Endodermal cell (in vitro differentiated cells): ENCODE data around the gene CHAT. TPM values are rescaled to one million over a fixed set of nuclear protein-coding genes. Genes with fewer than 3 reads are reported as not detected.

Experiments used
- DNase-seq: peaks from one replicate; pipeline ENCODE4 v3.0.0-alpha.2; 2017
- H3K27ac ChIP-seq: 2 replicates; pipeline ENCODE4 v1.5.1; 2013; ENCODE audit warnings: mild to moderate bottlenecking, low read depth, low read length, moderate library complexity
- H3K27me3 ChIP-seq: 2 replicates; pipeline ENCODE4 v1.6.1; 2013; ENCODE audit warnings: mild to moderate bottlenecking, low read length, moderate library complexity; ENCODE audit not compliant: insufficient read depth, control insufficient read depth, poor library complexity, severe bottlenecking
- H3K36me3 ChIP-seq: 2 replicates; pipeline ENCODE4 v1.7.0; 2013; ENCODE audit warnings: mild to moderate bottlenecking, low read length, moderate library complexity; ENCODE audit not compliant: control insufficient read depth, insufficient read depth
- H3K4me1 ChIP-seq: one replicate; pipeline ENCODE4 v1.7.0; 2013; ENCODE audit warnings: low read length; ENCODE audit not compliant: control insufficient read depth, insufficient read depth
- H3K4me3 ChIP-seq: 2 replicates; pipeline ENCODE4 v1.5.1; 2013; ENCODE audit warnings: mild to moderate bottlenecking, low read length, moderate library complexity
- H3K9ac ChIP-seq: 2 replicates; pipeline ENCODE4 v1.6.1; 2013; ENCODE audit warnings: mild to moderate bottlenecking, low read length, moderate library complexity; ENCODE audit not compliant: poor library complexity, severe bottlenecking; ENCODE audit errors: extremely low read depth
- H3K9me3 ChIP-seq: 2 replicates; pipeline ENCODE4 v1.6.1; 2013; ENCODE audit warnings: mild to moderate bottlenecking, low read length, moderate library complexity; ENCODE audit not compliant: control insufficient read depth
- H3K27ac Mint-ChIP-seq: 2 replicates; pipeline ENCODE4 v1.8.0; 2020; ENCODE audit warnings: mixed read lengths
- H3K27me3 Mint-ChIP-seq: 2 replicates; pipeline ENCODE4 v1.8.0; 2021; ENCODE audit warnings: mild to moderate bottlenecking, mixed read lengths; ENCODE audit not compliant: insufficient read depth
- H3K36me3 Mint-ChIP-seq: 2 replicates; pipeline ENCODE4 v1.8.0; 2020; ENCODE audit warnings: low read depth, mixed read lengths
- H3K4me1 Mint-ChIP-seq: 2 replicates; pipeline ENCODE4 v1.8.0; 2020; ENCODE audit warnings: mixed read lengths
- H3K4me3 Mint-ChIP-seq: 2 replicates; pipeline ENCODE4 v1.8.0; 2020; ENCODE audit warnings: mild to moderate bottlenecking, moderate library complexity, mixed read lengths
- H3K9me3 Mint-ChIP-seq: 2 replicates; pipeline ENCODE4 v1.8.0; 2020; ENCODE audit warnings: mild to moderate bottlenecking, mixed read lengths
- WGBS, 2 experiments: methylation state at CpG; one replicate each; pipeline versions ENCODE4 v1.1.5 to v1.1.7; 2013; ENCODE audit warnings: missing lambda C conversion rate in 2 of 2, mixed read lengths in 1 of 2; ENCODE audit not compliant: insufficient coverage in 1 of 2, insufficient read length in 1 of 2; 5-methylcytosine and 5-hydroxymethylcytosine counted together
- total RNA-seq, 2 donors: library from RNA; stranded (reverse); fragmentation: NEBNext Ultra II Directional in 1 of 2; extraction: Animal tissue kit (Norgen Biotek cat#: 25700) in 1 of 2; gene quantifications; 2 replicates in 1 of 2; 3 replicates in 1 of 2; pipeline ENCODE4 v1.2.1, GENCODE V29; 2021
- TF ChIP-seq, protein P1 (sequence below): fragments of 200-600 bp; sonication (generic); conservative IDR thresholded peaks from 2 replicates; pipeline ENCODE4 v1.5.0; 2021; ENCODE audit warnings: antibody characterized with exemption, mild to moderate bottlenecking

The CHAT gene
- total RNA-seq, 2 donors from 2014 or later = not detected

DNA sequence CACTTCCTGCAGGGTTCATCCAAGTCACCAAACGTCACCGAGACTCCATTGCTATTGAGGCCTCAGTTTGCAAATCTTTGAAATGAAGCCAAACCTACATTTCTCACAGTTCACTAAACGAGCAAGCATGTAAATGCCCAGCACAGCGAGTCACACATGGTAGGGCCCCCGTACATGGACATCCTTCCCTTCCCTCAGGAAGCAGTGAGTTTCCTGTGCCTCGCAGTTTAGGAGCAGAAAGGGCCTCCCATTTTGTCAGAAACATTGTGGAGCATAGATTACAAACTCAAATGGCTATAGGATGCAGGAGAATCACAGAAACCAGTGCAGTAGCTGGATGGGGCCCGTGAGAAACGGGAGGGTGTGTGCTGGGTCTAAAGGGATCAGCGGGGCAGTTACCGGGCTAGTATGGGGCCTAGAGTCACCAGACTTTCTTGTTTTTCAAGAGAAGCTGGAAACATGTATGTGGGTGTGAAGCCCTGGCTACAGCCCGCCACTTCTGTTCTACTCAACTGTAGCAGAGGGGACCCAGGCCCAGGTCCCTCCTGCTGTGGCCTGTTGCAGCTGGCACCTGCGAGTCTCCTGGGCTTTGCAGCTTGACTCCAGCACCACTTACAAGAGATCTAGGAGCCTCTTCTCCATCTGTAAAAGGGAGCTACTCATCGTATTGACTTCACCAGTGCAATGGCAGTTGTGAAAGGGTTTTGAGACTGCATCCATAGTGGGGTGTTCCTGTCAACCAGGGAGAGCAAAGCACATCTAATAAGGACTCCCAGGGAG, 17.9 kb upstream of the CHAT start:
- H3K4me3 Mint-ChIP-seq = no peak overlapping the region
- H3K27me3 Mint-ChIP-seq = peaks cover 43% of the 10 kb centered on the region
- no peaks in the 10 kb centered on the region for H3K4me1 ChIP-seq
- H3K27ac Mint-ChIP-seq = no peak overlapping the region
- H3K27me3 ChIP-seq = peaks cover 5% of the 10 kb centered on the region
- TF ChIP-seq, protein P1, sequence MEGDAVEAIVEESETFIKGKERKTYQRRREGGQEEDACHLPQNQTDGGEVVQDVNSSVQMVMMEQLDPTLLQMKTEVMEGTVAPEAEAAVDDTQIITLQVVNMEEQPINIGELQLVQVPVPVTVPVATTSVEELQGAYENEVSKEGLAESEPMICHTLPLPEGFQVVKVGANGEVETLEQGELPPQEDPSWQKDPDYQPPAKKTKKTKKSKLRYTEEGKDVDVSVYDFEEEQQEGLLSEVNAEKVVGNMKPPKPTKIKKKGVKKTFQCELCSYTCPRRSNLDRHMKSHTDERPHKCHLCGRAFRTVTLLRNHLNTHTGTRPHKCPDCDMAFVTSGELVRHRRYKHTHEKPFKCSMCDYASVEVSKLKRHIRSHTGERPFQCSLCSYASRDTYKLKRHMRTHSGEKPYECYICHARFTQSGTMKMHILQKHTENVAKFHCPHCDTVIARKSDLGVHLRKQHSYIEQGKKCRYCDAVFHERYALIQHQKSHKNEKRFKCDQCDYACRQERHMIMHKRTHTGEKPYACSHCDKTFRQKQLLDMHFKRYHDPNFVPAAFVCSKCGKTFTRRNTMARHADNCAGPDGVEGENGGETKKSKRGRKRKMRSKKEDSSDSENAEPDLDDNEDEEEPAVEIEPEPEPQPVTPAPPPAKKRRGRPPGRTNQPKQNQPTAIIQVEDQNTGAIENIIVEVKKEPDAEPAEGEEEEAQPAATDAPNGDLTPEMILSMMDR = no peak
- WGBS, 2 experiments = 87 to 94% methylated on average over 7 to 13 of the region's 13 CpGs
- no peaks in the 10 kb centered on the region for H3K4me1 Mint-ChIP-seq
- H3K9me3 ChIP-seq = no peaks in the 10 kb centered on the region
- no peak overlapping the region for H3K9ac ChIP-seq
- no peaks in the 10 kb centered on the region for H3K36me3 Mint-ChIP-seq
- no peak for DNase-seq
- H3K9me3 Mint-ChIP-seq = no peaks in the 10 kb centered on the region
- no peaks in the 10 kb centered on the region for H3K36me3 ChIP-seq
- no peak overlapping the region for H3K4me3 ChIP-seq
- H3K27ac ChIP-seq = no peak overlapping the region

DNA sequence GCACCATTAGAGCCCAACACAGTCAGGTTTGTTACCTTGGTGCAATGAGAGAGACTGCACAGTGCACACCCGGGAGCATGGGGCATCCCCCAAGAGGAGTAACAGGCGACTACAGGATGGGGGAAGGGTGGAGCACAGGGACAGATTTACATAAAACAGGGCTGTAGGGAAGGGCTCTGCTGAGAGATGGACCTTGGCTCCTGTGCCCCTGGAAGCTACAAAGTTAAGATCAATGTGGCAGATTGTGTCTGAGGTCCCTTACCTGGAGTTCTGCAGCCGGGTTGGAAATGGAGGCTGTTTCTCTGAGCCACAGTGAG, 17.4 kb upstream of the CHAT start:
- H3K9ac ChIP-seq = no peak overlapping the region
- H3K27ac Mint-ChIP-seq = no peak overlapping the region
- WGBS, 2 experiments = 76 to 78% methylated on average over 1 to 3 of the region's 3 CpGs
- H3K9me3 Mint-ChIP-seq = no peaks in the 10 kb centered on the region
- TF ChIP-seq, protein P1 = no peak
- H3K4me3 ChIP-seq = no peak overlapping the region
- H3K4me1 Mint-ChIP-seq = no peaks in the 10 kb centered on the region
- H3K36me3 ChIP-seq = no peaks in the 10 kb centered on the region
- H3K27me3 Mint-ChIP-seq = peaks cover 45% of the 10 kb centered on the region
- DNase-seq = no peak
- H3K27ac ChIP-seq = no peak overlapping the region
- peaks cover 5% of the 10 kb centered on the region for H3K27me3 ChIP-seq
- no peak overlapping the region for H3K4me3 Mint-ChIP-seq
- H3K9me3 ChIP-seq = no peaks in the 10 kb centered on the region
- no peaks in the 10 kb centered on the region for H3K4me1 ChIP-seq
- H3K36me3 Mint-ChIP-seq = no peaks in the 10 kb centered on the region

DNA sequence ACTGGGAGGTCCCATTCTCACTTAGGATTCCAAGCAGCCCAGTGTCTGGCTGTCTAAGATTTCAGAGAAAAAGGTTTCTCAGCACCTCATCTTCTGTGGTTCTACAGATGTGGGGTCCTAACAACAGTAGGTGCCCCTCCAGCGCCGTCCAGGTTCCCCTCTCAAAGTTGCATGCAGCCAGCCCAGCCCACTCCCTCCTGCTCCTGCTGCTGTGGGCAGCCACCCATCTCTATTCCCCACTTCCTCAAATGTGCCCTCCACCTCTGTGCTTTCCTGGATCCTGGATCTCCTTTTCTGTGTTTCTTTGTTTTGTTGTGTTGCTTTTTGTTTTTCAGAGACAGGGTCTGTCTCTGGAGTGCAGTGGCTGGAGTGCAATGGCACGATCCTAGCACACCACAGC, 17.0 kb upstream of the CHAT start:
- no peak overlapping the region for H3K27ac Mint-ChIP-seq
- H3K9me3 Mint-ChIP-seq = no peaks in the 10 kb centered on the region
- Histone ChIP-seq H3K9me3 (no peaks in the 10 kb centered on the region), H3K27me3 (peaks cover 8% of the 10 kb centered on the region), H3K4me3 (no peak overlapping the region), H3K27ac (no peak overlapping the region), H3K4me1 (no peaks in the 10 kb centered on the region), H3K9ac (no peak overlapping the region), H3K36me3 (no peaks in the 10 kb centered on the region)
- DNase-seq = no peak
- no peaks in the 10 kb centered on the region for H3K36me3 Mint-ChIP-seq
- H3K4me1 Mint-ChIP-seq = no peaks in the 10 kb centered on the region
- no peak overlapping the region for H3K4me3 Mint-ChIP-seq
- TF ChIP-seq, protein P1 = no peak
- H3K27me3 Mint-ChIP-seq = peaks cover 43% of the 10 kb centered on the region
- 77 to 85% methylated on average over 3 of the region's 3 CpGs for WGBS, 2 experiments
